Mucosa of descending colon (tissue), 3 donors: ENCODE results near the gene GSDME. TPM values are rescaled to one million over a fixed set of nuclear protein-coding genes. Genes with fewer than 3 reads are reported as not detected.

Experiments
- ATAC-seq: fragments of 200-7000 bp; cut with Tn5 transposase; one replicate; pipeline ENCODE4 v1.9.1; 2020; ENCODE audit warnings: mild to moderate bottlenecking, moderate library complexity
- DNase-seq, 3 donors: peaks; one replicate each; pipeline ENCODE4 v3.0.0-alpha.2; 2020
- H3K36me3 ChIP-seq: fragments of 200-600 bp; one replicate; pipeline ENCODE4 v1.8.0; 2021; ENCODE audit warnings: low read depth, mild to moderate bottlenecking
- H3K4me1 ChIP-seq: fragments of 200-600 bp; one replicate; pipeline ENCODE4 v1.8.0; 2021; ENCODE audit warnings: low read depth, mild to moderate bottlenecking
- H3K4me3 ChIP-seq: fragments of 200-600 bp; one replicate; pipeline ENCODE4 v1.8.0; 2021; ENCODE audit warnings: mild to moderate bottlenecking
- H3K9me3 ChIP-seq: fragments of 200-600 bp; one replicate; pipeline ENCODE4 v1.8.0; 2021; ENCODE audit warnings: mild to moderate bottlenecking
- intact Hi-C, 2 donors: fragments of 100-400 bp; cut with DNase I in 1 of 2; cut with micrococcal nuclease in 1 of 2; formaldehyde crosslinking; loops; one replicate each; pipeline versions ENCODE4 v1.11.0 to v1.11.1; 2022; cut with DNase I, micrococcal nuclease
- total RNA-seq, 3 donors: library from RNA; stranded (reverse); fragmentation: NEBNext Ultra II Directional in 2 of 3; extraction: Animal tissue kit (Norgen Biotek cat#: 25700) in 2 of 3; gene quantifications; one replicate each; pipeline versions ENCODE4 v1.2.1 to v1.2.4, GENCODE V29; 2021 to 2023
- TF ChIP-seq, protein P1 (sequence below): fragments of 200-600 bp; IDR thresholded peaks from one replicate; pipeline ENCODE4 v1.8.0; 2022; ENCODE audit warnings: antibody characterized with exemption, mild to moderate bottlenecking
- donor health status: DM: no; HTN: no; CAD: no; lungs with moderate emphysema.
- donor health status: DM: no; HTN: no; CAD: no.
- donor health status: DM: no; HTN: yes; CAD: no.

GSDME gene
- total RNA-seq, 3 donors from 2014 or later: 0.96 to 6.3 (median 2.3) TPM

- Histone ChIP-seq H3K9me3 (no peaks in the 10 kb centered on the region), H3K4me3 (no peak overlapping the region), H3K4me1 (no peaks in the 10 kb centered on the region), H3K36me3 (no peaks in the 10 kb centered on the region)
- TF ChIP-seq, protein P1, sequence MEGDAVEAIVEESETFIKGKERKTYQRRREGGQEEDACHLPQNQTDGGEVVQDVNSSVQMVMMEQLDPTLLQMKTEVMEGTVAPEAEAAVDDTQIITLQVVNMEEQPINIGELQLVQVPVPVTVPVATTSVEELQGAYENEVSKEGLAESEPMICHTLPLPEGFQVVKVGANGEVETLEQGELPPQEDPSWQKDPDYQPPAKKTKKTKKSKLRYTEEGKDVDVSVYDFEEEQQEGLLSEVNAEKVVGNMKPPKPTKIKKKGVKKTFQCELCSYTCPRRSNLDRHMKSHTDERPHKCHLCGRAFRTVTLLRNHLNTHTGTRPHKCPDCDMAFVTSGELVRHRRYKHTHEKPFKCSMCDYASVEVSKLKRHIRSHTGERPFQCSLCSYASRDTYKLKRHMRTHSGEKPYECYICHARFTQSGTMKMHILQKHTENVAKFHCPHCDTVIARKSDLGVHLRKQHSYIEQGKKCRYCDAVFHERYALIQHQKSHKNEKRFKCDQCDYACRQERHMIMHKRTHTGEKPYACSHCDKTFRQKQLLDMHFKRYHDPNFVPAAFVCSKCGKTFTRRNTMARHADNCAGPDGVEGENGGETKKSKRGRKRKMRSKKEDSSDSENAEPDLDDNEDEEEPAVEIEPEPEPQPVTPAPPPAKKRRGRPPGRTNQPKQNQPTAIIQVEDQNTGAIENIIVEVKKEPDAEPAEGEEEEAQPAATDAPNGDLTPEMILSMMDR: no peak
- intact Hi-C loops: no loop called here
- no peak for DNase-seq
- no peak for ATAC-seq
Observed at GRCh38 chr7:24788961-24789576, 31.8 kb upstream of the GSDME start.

GRCh38 chr7:24788075-24788474, 30.8 kb upstream of the GSDME start:
- no peak overlapping the region for H3K4me3 ChIP-seq
- no peaks in the 10 kb centered on the region for H3K9me3 ChIP-seq
- no peak for DNase-seq
- no peaks in the 10 kb centered on the region for H3K4me1 ChIP-seq
- TF ChIP-seq, protein P1: no peak
- no peak for ATAC-seq
- intact Hi-C loops: no loop called here
- H3K36me3 ChIP-seq: no peaks in the 10 kb centered on the region

- TF ChIP-seq, protein P1: no peak
- ATAC-seq (no peak), DNase-seq (no peak)
- Histone ChIP-seq H3K36me3 (no peaks in the 10 kb centered on the region), H3K4me3 (no peak overlapping the region), H3K9me3 (no peaks in the 10 kb centered on the region), H3K4me1 (no peaks in the 10 kb centered on the region)
- intact Hi-C loops: no loop called here
Observed at GRCh38 chr7:24786941-24787340, 29.7 kb upstream of the GSDME start.

DNA sequence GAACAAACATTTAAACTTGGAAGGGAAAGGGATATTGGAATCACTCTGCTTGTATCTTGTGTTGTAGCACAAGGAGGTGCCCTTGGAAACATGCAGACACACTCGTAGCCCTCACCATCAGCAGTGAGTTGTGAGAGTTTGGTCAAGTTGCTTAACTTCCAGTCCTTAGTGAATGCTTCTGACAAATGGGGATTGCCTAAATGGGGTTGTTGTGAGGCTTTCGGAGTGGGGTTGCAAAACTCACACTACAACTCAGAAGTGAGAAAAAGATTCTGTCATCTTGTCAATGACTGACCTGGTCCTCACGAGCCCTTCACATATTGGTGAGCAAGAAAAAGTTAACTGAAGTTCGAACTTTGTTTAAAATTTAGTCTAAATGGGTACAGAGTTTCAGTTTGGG, 29.0 kb upstream of the GSDME start:
- ATAC-seq (no peak), DNase-seq (no peak)
- Histone ChIP-seq H3K36me3 (no peaks in the 10 kb centered on the region), H3K4me3 (no peak overlapping the region), H3K4me1 (no peaks in the 10 kb centered on the region), H3K9me3 (no peaks in the 10 kb centered on the region)
- TF ChIP-seq, protein P1: no peak
- intact Hi-C loops: no loop called here

GRCh38 chr7:24784277-24784676, 27.0 kb upstream of the GSDME start:
- intact Hi-C loops: no loop called here
- no peak for ATAC-seq
- Histone ChIP-seq H3K4me1 (no peaks in the 10 kb centered on the region), H3K9me3 (no peaks in the 10 kb centered on the region), H3K4me3 (no peak overlapping the region), H3K36me3 (no peaks in the 10 kb centered on the region)
- TF ChIP-seq, protein P1: no peak
- DNase-seq: no peak

DNA sequence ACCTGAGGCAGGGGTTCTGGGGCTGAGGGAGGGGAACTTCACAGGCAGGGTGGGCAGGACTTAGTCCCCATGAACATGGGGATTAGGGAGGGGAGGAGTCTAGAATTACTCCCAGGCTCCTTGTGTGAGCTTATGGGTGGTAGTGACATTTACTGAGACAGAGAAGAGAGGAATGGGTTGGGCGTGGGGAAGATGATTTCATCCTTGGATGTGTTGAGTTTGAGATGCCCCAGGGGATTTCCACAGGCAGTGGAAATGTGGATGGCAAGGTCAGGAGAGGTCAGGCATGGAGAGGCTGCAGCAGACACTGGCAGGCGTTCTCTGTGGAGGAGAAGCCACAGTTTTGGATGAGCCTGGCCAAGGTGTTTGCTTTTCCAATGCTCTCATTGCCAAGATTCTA, 26.4 kb upstream of the GSDME start:
- TF ChIP-seq, protein P1: no peak
- no peak for ATAC-seq
- Histone ChIP-seq H3K4me3 (no peak overlapping the region), H3K36me3 (no peaks in the 10 kb centered on the region), H3K4me1 (no peaks in the 10 kb centered on the region), H3K9me3 (no peaks in the 10 kb centered on the region)
- intact Hi-C loops: no loop called here
- DNase-seq: no peak
